T1000 (cell line): Measurements from ENCODE around the gene GLCCI1.

Source experiments
- DNase-seq: peaks from one replicate; lab custom pipeline; 2025; ENCODE audit warnings: mixed read lengths; lab: John Stamatoyannopoulos, UW

Gene GLCCI1

GRCh38 chr7:7962851-7963250 lies 5.7 kb upstream of the GLCCI1 start:
- DNase-seq: no peak

- DNase-seq: no peak
Observed at GRCh38 chr7:7964250-7964649, 4.3 kb upstream of the GLCCI1 start.

- no peak for DNase-seq
Observed at GRCh38 chr7:7964691-7965090, 3.9 kb upstream of the GLCCI1 start.

- DNase-seq: no peak
Observed at GRCh38 chr7:7965301-7965700, 3.3 kb upstream of the GLCCI1 start.

GRCh38 chr7:7966141-7966734 lies 2.4 kb upstream of the GLCCI1 start:
- no peak for DNase-seq

- no peak for DNase-seq
Observed at GRCh38 chr7:7967886-7968543, 581 bp upstream of the GLCCI1 start.

- no peak for DNase-seq
Observed at GRCh38 chr7:7969306-7970236, 975 bp downstream of the GLCCI1 start.

- DNase-seq: no peak
Observed at GRCh38 chr7:7970237-7970530, 1.6 kb downstream of the GLCCI1 start.

GRCh38 chr7:7970531-7971307 lies 2.1 kb downstream of the GLCCI1 start:
- DNase-seq: no peak

GRCh38 chr7:7971308-7972040 lies 2.9 kb downstream of the GLCCI1 start:
- DNase-seq: no peak

- no peak for DNase-seq
Observed at GRCh38 chr7:7972128-7972527, 3.5 kb downstream of the GLCCI1 start.

GRCh38 chr7:7972922-7973594 lies 4.5 kb downstream of the GLCCI1 start:
- DNase-seq: no peak

- DNase-seq: no peak
Observed at GRCh38 chr7:7976677-7977076, 8.1 kb downstream of the GLCCI1 start.

- DNase-seq: no peak
Observed at GRCh38 chr7:7977774-7978173, 9.2 kb downstream of the GLCCI1 start.

GRCh38 chr7:7978860-7979259 lies 10.3 kb downstream of the GLCCI1 start:
- no peak for DNase-seq

GRCh38 chr7:7979558-7979957 lies 11.0 kb downstream of the GLCCI1 start:
- DNase-seq: no peak

- DNase-seq: no peak
Observed at GRCh38 chr7:7980134-7980533, 11.5 kb downstream of the GLCCI1 start.

GRCh38 chr7:7982904-7983303 lies 14.3 kb downstream of the GLCCI1 start:
- no peak for DNase-seq

- no peak for DNase-seq
Observed at GRCh38 chr7:7984424-7984823, 15.8 kb downstream of the GLCCI1 start.

- no peak for DNase-seq
Observed at GRCh38 chr7:7988706-7989105, 20.1 kb downstream of the GLCCI1 start.

GRCh38 chr7:7989133-7989532 lies 20.5 kb downstream of the GLCCI1 start:
- no peak for DNase-seq
